IPS-11a (cell line): ENCODE measurements around the gene KDM7A.

Experiments
- H3K4me3 ChIP-seq: one replicate; pipeline ENCODE4 v1.5.1; 2013; ENCODE audit warnings: low read depth, low read length, control low read depth

KDM7A gene, protein sequence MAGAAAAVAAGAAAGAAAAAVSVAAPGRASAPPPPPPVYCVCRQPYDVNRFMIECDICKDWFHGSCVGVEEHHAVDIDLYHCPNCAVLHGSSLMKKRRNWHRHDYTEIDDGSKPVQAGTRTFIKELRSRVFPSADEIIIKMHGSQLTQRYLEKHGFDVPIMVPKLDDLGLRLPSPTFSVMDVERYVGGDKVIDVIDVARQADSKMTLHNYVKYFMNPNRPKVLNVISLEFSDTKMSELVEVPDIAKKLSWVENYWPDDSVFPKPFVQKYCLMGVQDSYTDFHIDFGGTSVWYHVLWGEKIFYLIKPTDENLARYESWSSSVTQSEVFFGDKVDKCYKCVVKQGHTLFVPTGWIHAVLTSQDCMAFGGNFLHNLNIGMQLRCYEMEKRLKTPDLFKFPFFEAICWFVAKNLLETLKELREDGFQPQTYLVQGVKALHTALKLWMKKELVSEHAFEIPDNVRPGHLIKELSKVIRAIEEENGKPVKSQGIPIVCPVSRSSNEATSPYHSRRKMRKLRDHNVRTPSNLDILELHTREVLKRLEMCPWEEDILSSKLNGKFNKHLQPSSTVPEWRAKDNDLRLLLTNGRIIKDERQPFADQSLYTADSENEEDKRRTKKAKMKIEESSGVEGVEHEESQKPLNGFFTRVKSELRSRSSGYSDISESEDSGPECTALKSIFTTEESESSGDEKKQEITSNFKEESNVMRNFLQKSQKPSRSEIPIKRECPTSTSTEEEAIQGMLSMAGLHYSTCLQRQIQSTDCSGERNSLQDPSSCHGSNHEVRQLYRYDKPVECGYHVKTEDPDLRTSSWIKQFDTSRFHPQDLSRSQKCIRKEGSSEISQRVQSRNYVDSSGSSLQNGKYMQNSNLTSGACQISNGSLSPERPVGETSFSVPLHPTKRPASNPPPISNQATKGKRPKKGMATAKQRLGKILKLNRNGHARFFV

DNA sequence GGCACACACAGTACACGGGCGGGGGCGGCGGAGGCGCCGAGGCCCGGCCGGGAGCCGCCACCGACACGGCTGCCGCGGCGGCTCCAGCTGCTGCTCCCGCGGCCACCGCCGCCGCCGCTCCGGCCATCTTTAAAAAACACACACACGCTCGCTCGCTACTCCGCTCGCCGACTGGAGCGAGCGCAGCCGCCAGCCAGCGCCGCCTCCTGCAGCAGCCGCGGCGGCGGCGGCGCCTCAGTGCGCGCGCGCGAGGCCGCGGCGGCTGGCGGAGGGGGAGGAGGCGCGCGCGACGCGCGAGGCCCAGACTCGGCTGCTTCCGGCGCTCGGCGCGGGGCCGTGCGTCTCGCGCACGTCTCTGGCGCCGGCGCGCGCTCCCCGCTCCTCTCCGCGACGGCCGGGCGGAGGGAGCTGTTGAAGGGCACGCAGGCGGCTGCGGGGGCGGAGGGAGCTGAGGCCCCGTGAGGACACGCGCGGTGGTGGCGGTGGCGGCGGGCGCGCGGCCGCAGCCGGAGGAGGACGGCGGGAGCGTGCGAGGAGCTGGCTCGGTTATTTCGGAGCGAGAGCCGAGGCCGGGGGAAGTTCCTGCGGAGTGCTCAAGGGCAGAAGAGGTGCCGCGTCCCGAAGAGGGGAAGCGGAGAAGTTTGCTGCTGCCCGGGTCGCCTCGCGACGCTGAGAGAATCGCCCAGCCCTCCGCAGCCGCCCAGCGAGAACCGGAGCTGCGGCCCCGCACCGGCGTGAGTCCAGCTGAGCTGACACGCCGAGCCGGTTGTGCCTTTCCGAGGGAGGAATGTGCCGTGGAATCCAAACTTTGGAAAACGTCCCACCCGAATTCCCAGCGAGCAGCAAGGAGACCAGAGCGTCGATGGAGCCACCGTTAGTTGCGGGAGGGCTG lies at the start of gene KDM7A:
TSS of gene KDM7A (minus strand) at position 173 of the 892 bp plus-strand sequence. CDS start at position 127, 46 bp downstream.
- H3K4me3 ChIP-seq = peak within 1 kb of the TSS; percentile 77

DNA sequence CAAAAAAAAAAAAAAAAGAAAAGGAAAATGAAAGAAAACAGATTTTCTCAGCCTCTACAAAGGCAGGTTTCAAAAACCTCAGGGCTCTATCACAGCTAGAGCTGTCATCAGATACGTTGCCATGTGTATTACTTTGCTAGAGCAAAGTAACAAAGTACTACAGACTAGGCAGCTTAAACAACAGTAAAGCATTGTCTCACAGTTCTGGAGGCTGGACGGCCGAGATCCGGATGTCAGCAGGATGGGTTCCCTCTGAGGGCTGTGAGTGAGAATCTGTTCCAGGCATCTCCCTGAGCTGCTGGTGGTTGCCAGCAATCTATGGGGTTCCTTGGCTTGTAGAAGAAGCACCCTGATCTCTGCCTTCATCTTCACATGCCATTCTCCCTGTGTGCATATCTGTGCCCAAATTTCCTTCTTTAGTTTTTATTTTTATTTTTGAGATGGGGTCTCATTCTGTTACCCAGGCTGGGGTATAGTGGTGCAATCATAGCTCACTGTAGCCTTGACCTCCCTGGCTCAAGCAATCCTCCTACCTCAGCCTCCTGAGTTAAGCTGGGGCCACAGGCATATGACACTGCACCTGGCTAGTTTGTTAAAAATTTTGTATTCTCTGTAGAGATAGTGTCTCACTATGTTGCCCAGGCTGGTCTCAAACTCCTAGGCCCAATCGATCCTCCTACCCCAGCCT lies 48.9 kb upstream of the KDM7A start:
- H3K4me3 ChIP-seq = no peak overlapping the region

DNA sequence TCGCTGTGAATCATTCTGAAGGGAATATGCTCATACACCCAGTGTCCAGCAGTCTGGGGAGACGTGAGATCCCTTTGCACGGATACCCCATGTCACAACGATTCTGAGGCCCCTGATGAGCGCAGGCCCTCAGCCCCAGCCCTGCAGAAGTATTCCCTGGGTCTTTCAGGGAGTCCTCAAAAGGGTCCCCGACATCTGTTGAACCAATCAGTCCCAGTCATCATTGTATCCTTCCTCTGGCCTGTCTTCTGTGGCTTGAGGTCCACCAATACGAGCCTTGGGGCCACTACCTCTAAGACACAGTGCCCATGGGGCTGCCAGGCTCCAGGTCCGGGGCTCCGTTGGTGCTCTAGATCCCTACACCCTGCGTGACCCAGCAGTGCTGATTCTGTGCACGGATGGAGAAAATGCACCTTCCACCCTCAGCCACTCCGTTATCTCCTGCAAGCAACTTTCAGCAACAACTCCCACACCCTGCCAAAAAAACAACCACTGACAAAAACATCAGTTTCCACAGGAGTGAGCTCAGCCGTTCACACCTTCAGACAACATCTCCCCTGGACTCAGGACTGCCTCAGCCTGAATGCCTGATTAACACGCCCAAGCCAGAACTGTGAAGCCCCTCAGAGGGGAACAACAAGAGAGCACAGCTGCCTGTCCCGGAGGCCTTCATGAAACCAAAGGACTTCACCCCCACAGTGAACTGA lies 46.9 kb upstream of the KDM7A start:
- H3K4me3 ChIP-seq = no peak overlapping the region

DNA sequence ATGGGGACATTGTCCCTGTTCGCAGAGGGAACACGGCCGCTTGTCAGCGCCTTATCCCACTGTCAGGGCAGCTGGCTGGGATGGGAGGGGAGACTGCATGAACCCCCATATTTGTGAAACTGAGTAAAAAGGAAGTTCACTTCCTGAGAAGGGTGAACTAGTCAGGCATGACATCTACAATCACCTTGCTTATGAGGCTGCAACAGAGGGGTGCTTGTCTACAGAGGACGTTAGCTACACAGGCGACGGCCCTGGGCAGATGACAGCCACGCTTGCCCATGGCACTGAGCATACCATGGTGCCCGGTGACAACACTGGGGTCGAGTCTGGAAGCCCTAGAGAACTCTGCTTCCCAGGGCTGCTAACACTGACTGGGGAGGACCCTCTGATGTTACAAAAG lies 46.0 kb upstream of the KDM7A start:
- no peak overlapping the region for H3K4me3 ChIP-seq

DNA sequence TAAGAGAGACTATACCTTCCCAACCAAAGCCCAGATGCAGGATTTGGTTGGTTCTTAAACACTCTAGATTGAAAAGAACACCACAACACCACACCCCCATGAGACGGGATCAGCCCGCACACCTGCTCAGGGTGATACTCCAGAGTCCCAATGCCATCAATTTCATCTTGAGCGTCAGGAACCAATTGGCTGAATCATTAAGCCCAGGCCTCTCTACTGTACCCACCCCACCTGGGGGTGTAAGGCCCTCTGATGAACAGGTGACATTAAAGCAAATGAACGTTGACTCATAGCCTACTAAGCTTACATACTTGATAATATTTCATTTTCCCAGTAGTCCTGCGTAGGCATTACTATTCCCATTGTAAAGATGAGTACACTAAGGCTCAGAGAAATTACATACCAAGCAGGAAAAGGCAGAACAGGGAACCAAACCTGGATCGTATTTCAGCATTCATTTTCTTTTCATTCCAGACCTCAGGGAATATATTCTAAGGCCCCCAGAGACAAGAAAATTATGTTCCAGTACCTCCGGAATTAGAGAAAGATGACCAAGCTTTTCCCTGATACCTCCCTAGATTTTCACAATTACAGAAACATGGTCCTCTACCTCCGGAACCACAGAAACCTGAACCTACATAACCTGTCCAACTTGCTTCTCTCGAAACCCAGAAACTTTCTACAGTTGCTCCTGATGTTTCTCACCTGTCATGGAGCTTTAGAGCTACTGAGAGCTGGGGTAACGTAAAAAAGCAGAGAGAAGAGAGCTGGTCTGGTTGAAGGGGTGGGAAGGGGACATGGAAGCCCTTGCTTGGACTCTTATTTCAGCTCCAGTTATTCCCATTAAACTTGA lies 43.1 kb upstream of the KDM7A start:
- no peak overlapping the region for H3K4me3 ChIP-seq

DNA sequence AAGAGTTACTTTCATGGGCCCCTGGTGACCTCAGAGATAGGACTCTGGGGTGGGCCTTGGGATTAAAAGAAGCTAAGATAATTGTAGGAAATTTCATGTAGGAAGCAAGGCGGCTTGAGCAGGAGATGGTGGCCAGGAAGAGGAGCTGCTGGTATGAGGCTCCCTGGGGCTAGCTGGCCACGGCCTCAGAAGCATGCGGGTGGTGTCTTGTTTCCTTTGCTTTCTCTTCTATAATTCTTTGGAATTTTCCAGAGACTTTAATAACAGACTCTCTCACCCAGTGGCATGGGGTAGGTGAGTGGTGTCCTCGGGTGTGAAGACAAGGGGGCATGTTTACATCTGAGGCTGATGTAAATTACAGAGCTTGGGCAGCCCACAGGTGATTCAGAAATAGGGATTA lies 41.9 kb upstream of the KDM7A start:
- H3K4me3 ChIP-seq = no peak overlapping the region

DNA sequence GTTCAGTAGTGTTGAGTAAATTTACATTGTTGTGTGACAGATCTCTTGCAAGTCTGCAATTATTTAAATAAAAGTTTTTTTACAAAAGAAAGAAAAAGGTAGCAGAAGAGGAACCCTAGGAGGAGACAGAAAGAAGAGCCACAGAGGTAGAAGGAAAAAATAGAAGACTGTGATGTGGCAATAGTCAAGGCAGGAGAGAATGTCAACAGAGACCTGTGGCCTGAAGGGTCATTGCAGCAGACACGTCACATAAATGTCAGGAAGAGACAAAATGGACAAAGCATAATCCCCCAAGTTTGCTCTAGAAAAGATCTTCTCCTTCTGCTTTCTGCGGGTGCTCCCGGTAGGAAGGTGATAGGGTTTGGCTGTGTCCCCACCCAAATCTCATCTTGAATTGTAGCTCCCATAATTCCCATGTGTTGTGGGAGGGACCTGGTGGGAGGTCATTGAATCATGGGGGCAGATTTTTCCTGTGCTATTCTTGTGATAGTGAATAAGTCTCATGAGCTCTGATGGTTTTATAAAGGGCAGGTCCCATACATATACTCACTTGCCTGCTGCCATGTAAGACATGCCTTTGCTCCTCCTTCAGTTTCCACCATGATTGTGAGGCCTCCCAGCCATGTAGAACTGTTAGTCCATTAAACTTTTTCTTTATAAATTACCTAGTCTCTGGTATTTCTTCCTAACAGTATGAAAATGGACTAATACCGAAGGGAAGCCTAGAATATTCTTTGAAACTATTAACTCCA lies 41.1 kb upstream of the KDM7A start:
- no peak overlapping the region for H3K4me3 ChIP-seq

DNA sequence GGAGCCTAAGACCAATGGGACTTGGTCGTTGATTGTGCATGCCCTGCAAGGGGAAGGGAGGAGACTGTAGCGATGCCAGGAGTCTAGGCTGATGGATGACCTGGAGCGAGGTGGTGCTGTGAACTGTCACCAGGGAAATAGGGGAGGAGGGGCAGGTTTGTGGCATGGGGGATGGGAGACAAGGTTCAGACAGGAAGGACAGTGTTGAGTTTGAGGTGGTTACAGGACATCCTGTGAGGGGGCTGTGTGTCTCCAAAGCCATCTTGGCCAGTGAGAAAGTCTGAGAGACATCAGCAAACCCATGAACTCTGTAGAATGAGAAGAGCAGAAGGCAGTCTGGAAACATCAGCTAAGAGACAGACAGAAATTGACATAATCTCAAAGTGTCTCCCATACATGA lies 38.5 kb upstream of the KDM7A start:
- no peak overlapping the region for H3K4me3 ChIP-seq

DNA sequence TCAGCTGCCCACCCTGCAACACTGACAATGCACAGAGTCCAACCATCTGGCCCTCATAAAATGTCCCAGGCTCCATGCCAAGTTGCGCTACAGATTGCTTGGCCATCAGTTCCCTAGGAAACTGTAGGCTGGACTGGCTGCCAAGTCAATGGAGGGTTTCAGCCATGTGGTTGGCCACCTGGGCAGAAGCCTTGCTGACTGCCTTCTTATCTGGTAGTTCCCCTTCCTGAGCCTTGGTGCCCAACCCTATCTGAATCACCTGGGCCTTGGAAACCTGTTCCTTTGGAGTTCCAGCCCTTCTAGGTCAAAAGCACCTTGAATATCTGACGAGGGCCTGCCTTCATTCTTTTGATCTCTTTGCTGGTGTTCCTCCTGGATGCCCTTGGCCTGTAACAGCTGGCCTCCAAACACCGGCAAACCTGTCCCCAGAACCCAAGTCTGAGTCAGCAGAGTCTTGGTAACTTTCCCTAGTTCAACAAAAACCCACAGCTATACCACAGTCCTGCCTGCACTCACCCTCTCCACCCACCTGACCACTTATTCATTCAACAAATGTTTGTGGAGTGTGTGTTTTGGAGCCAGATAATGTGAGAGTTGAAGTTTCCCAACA lies 37.4 kb upstream of the KDM7A start:
- H3K4me3 ChIP-seq = no peak overlapping the region

DNA sequence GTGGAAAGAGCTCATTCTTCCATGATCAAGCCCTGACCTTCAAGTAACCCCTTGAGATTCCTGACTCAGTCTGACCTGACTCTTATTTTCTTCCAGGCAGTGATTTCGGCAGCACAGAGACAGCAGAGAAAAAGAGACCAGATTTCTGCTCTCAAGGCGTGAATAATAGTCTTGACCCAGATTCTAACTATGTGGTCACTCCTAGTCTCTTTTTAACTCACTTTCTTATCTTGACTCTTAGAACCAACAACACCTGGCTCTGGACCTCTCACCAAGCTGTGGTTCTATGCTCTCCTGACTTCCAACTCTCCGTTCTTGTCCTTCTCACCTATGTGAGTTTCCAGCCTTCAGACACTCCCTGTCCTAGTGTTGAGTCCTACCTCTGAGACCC lies 36.9 kb upstream of the KDM7A start:
- H3K4me3 ChIP-seq = no peak overlapping the region

DNA sequence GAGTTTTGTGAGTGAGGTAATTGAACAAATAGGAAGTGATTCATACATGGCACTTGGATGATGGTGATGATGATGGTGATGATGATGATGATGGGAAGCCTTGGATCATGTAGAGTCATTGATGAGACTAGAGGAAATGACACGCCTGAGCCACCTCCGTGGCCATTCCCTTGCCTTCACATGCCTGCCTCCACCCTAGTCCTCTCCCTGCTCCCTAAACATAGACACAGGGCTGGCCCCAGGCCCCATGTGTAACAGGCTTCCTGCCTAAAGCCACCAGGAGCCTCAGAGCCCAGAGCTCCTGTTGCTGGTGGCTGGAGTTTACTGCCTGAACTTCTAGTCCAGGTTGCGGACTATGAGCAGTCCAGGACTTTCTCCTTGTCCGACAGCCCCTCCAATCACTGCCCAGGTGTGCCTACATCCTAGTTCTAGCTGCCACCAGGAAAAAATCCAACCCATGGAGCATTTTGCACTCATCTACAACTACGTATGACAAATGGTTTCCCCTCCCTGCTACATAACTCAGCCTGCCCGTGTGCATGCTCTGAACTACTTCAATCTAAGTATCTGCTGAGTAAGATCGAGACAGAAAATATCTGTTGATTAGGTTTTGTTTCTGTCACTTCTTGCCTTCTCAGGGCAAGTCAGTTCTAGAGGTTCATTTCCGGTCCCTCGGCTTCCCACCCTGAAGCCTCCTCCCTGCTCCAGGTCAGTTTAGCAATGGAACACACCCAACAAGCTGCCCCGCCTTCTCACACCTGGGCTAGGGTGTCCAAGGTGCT lies 35.5 kb upstream of the KDM7A start:
- no peak overlapping the region for H3K4me3 ChIP-seq

DNA sequence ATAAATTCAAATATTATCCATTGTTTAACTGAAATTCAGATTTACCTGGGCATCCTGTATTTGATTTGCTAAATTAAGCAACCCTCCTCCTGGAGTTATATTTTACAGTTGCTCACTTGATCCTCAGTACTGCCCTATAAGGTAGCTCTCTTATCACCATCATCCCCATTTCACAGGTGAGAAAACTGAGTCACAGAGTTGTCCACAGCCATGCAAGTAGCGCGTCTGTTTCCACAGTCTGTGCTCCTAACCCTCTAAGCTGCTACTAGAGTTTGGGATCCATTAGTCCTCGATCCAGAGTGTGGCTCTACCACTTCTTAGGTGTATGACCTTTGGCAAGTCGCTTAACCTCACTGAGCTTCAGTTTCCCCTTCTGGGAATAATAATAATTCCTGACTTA lies 34.9 kb upstream of the KDM7A start:
- H3K4me3 ChIP-seq = no peak overlapping the region

DNA sequence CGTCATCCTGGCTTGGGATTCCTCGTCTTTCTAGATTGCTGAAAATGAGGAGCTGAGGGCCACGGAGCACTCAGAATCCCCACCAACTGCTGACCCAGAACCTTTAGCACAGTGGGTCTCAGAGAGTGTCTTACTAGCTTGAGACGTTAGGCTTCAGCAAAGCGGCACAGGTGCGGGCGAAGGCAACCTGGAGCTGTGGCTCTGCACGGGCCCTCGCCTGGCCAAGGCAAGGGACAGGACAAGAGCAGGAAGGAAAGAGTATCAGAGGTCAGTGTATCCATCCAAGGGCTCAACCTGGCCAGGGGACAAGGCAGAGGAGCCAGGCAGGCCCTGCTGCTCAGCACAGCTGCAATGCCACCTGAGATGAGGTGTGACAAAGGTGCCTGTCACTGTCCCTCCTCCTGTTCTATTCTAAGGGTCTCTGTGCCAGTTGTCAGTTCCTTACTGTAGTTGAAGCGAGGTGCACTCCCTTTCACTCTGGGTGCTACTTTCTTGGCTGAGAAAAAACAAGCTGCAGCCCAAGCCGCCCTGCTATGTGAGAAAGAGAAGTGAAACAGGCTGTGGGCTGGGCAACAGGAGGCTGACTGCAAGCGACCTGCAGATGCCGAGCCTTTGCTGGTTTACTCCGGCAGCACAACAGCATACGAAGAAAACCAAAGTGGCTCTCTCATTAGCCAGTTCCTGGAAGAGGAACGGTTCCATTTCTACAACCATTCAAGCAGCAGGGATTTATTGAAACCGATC lies 33.3 kb upstream of the KDM7A start:
- H3K4me3 ChIP-seq = no peak overlapping the region

DNA sequence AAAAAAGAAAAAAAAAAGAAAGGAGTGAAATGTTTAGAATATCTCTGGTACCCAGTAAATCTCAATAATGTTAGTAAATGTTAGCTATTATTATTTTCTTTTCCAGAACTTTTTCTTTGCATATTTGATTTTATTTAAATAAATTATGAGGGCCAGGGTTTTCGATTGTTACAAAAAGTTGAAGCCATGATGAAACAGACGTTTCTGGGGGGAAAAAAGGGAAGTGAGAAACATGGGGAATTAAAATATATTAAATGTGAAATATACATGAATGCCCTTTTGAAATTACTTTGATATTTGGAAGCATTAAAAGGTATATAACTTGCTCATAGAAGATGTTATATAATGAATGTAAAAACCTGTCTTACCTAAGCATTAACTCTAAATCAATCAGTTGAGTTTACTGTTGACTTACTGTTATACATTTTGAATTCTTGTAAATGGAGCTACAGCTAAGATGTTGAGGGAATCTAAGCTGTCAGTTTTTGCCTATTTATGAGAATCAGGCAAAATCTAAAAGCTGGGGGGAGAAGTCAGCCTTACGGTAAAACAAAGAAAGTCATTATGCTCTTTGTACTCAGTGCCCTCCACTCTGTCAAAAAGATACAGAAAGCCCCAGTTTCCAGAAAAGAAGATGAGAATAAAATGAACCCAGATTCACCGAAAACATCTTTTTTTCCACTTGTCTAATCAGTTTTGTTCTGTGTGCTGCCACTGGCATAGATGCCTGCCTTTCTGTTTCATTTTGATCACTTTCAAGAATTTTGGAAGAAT lies 30.0 kb upstream of the KDM7A start:
- no peak overlapping the region for H3K4me3 ChIP-seq

DNA sequence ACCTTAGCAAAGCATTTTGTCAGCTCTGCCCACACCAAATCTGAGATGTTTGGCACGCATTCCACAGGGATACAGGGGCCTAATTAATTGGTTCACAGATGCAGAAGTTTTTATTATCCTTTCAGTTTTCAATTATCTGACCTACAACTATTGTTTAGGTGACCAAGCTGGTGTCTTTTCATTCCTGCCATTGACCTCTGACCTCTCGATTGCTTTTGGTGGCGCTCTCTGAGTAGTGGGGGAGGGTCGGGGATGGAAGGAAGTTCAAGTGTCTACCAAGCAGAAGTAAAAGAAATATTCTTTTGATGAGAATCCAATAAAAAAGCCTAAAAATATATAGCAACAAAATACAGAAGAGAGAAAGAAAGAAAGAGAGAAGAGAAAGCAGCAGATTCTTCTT lies 28.8 kb upstream of the KDM7A start:
- no peak overlapping the region for H3K4me3 ChIP-seq

DNA sequence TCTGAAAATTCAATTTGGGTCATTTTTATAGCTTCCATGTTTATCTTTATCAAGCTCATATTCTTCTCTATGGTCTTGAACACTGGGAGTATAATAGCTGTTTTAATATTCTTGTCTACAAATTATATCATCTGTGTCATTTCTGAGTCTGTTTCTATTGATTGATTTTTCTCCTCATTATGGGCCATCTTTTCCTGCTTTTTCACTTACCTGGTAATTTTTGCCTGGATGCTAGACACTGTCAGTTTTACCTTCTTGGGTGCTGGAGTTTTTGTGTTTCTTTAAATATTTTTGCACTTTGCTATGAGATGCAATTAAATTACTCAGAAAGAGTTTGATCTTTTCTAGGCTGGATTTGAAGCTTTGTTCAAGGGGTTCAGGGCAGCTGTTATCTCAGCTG lies 26.8 kb upstream of the KDM7A start:
- H3K4me3 ChIP-seq = no peak overlapping the region
